ENCODE data around the gene PPP2R2D.

GRCh38 chr10:131968949-131969348 is 68.1 kb downstream of the PPP2R2D start:
- TF ChIP-seq CTCF (IDR thresholded peaks at IDR 0.05): no peak
- TF ChIP-seq ZFX (IDR thresholded peaks at IDR 0.05; ENCODE audit: borderline replicate concordance): no peak

Data from 22Rv1 (cell line).